Measurements from ENCODE around the gene SNRNP70.
A peak's percentile ranks its signal among the peaks of the same experiment; 100 is the strongest.
"Not testable (repeated sequence)": the region's sequence is repeated elsewhere in the genome, so short reads cannot be mapped to it uniquely, and the experiment has no call there.

SNRNP70 gene

GRCh38 chr19:49056101-49056901 lies 28.9 kb upstream of the SNRNP70 start:
- peak overlapping the region; percentile 53 for H3K4me3 ChIP-seq (ENCODE audit: low read length)
- DNase-seq (ENCODE audit: low read depth): no peak
- peak; percentile 43 for TF ChIP-seq CTCF (conservative IDR thresholded peaks at IDR 0.05; ENCODE audit: low read depth, low read length)

GRCh38 chr19:49056902-49057596 lies 28.2 kb upstream of the SNRNP70 start:
- peak overlapping the region; percentile 53 for H3K4me3 ChIP-seq (ENCODE audit: low read length)
- DNase-seq (ENCODE audit: low read depth): not testable (repeated sequence)

- H3K4me3 ChIP-seq (ENCODE audit: low read length): peak within 1 kb of the TSS; percentile 53
- TF ChIP-seq CTCF (conservative IDR thresholded peaks at IDR 0.05; ENCODE audit: low read depth, low read length): no peak
- no peak for DNase-seq (ENCODE audit: low read depth)
Measured at GRCh38 chr19:49057636-49058234, 27.5 kb upstream of the SNRNP70 start, which contains the start of gene CGB7. Gene CGB7 (minus strand): TSS chr19:49057749. CDS start chr19:49055375, 2,374 bp downstream.

- TF ChIP-seq CTCF (conservative IDR thresholded peaks at IDR 0.05; ENCODE audit: low read depth, low read length): no peak
- no peak overlapping the region for H3K4me3 ChIP-seq (ENCODE audit: low read length)
- DNase-seq (ENCODE audit: low read depth): no peak
Measured at GRCh38 chr19:49058562-49058961, 26.7 kb upstream of the SNRNP70 start.

- no peak for DNase-seq (ENCODE audit: low read depth)
- TF ChIP-seq CTCF (conservative IDR thresholded peaks at IDR 0.05; ENCODE audit: low read depth, low read length): no peak
- H3K4me3 ChIP-seq (ENCODE audit: low read length): no peak overlapping the region
Measured at GRCh38 chr19:49059053-49059452, 26.2 kb upstream of the SNRNP70 start.

GRCh38 chr19:49061000-49061399 lies 24.3 kb upstream of the SNRNP70 start:
- no peak overlapping the region for H3K4me3 ChIP-seq (ENCODE audit: low read length)
- no peak for DNase-seq (ENCODE audit: low read depth)
- TF ChIP-seq CTCF (conservative IDR thresholded peaks at IDR 0.05; ENCODE audit: low read depth, low read length): no peak

GRCh38 chr19:49061445-49061844 lies 23.8 kb upstream of the SNRNP70 start:
- TF ChIP-seq CTCF (conservative IDR thresholded peaks at IDR 0.05; ENCODE audit: low read depth, low read length): no peak
- H3K4me3 ChIP-seq (ENCODE audit: low read length): no peak overlapping the region
- DNase-seq (ENCODE audit: low read depth): no peak

All from retinal pigment epithelial cell (primary cell).